Gastrocnemius medialis (tissue), 4 donors: ENCODE data around the gene HYDIN. TPM values are rescaled to one million over a fixed set of nuclear protein-coding genes. Genes with fewer than 3 reads are reported as not detected.

Experiments used
- ATAC-seq, 2 donors: fragments of 150-250 bp; one replicate each; pipeline ENCODE4 v1.9.1; 2016
- DNase-seq, 2 donors: peaks; one replicate each; pipeline ENCODE4 v3.0.0-alpha.2; 2019
- H3K27ac ChIP-seq, 4 donors: fragments of 200-600 bp; sonication (generic); 1 replicate in 1 of 4; 2 replicates in 3 of 4; pipeline ENCODE4 v1.5.1; 2016 to 2018; ENCODE audit warnings: mild to moderate bottlenecking in 2 of 4, moderate library complexity in 1 of 4
- H3K27me3 ChIP-seq, 3 donors: fragments of 200-600 bp; sonication (generic) in 2 of 3; 1 replicate in 1 of 3; 2 replicates in 2 of 3; pipeline versions ENCODE4 v1.5.1 to v1.6.0; 2016 to 2019; ENCODE audit warnings: mild to moderate bottlenecking in 1 of 3, moderate library complexity in 1 of 3
- H3K36me3 ChIP-seq, 2 donors: fragments of 200-600 bp; sonication (generic) in 1 of 2; one replicate each; pipeline ENCODE4 v1.5.1; 2017 to 2018
- H3K4me1 ChIP-seq, 2 donors: fragments of 200-600 bp; sonication (generic) in 1 of 2; one replicate each; pipeline ENCODE4 v1.5.1; 2016 to 2017; ENCODE audit warnings: mild to moderate bottlenecking in 2 of 2
- H3K4me3 ChIP-seq, 4 donors: fragments of 200-600 bp; sonication (generic) in 3 of 4; 1 replicate in 1 of 4; 2 replicates in 3 of 4; pipeline ENCODE4 v1.5.1; 2016 to 2019; ENCODE audit warnings: mild to moderate bottlenecking in 2 of 4
- H3K9me3 ChIP-seq, 3 donors: fragments of 200-600 bp; sonication (generic) in 2 of 3; 1 replicate in 1 of 3; 2 replicates in 2 of 3; pipeline ENCODE4 v1.5.1; 2016 to 2019
- POLR2A ChIP-seq, 2 donors: fragments of 450-650 bp; IDR thresholded peaks; one replicate each; pipeline ENCODE4 v1.6.1; 2017; ENCODE audit warnings: antibody characterized with exemption in 2 of 2, mild to moderate bottlenecking in 2 of 2, moderate library complexity in 2 of 2
- in situ Hi-C, 4 donors: fragments of 200-750 bp; cut with MboI; loops; one replicate each; pipeline versions ENCODE4 v1.15.0 to v1.8.0; 2017; ENCODE audit warnings: low sequenced_read_pairs in 4 of 4
- intact Hi-C: fragments of 100-400 bp; cut with DNase I; formaldehyde crosslinking; loops from one replicate; pipeline ENCODE4 v1.15.1; 2023; ENCODE audit warnings: low total_unique reads
- total RNA-seq, 4 donors: library from RNA; depleted of rRNA; stranded (reverse); fragments of >200 nt; gene quantifications; one replicate each; pipeline versions ENCODE4 v1.1.0 to v1.2.3, GENCODE V29; 2016
- TF ChIP-seq, protein P1 (sequence below), 5 experiments: fragments of 450-650 bp in 3 of 5; fragments of 200-600 bp in 2 of 5; sonication (generic) in 2 of 5; IDR thresholded peaks in 4 of 5; conservative IDR thresholded peaks in 1 of 5; 1 replicate in 4 of 5; 2 replicates in 1 of 5; pipeline ENCODE4 v1.5.1; 2016 to 2019; ENCODE audit warnings: antibody characterized with exemption in 5 of 5, mild to moderate bottlenecking in 3 of 5, moderate library complexity in 3 of 5

HYDIN gene
- total RNA-seq, 4 donors from 2014 or later = 0.12 TPM; not detected in 3

GRCh38 chr16:71242036-71242435 is 11.5 kb upstream of the HYDIN start:
- H3K4me1 ChIP-seq = no peaks in the 10 kb centered on the region
- TF ChIP-seq, protein P1, sequence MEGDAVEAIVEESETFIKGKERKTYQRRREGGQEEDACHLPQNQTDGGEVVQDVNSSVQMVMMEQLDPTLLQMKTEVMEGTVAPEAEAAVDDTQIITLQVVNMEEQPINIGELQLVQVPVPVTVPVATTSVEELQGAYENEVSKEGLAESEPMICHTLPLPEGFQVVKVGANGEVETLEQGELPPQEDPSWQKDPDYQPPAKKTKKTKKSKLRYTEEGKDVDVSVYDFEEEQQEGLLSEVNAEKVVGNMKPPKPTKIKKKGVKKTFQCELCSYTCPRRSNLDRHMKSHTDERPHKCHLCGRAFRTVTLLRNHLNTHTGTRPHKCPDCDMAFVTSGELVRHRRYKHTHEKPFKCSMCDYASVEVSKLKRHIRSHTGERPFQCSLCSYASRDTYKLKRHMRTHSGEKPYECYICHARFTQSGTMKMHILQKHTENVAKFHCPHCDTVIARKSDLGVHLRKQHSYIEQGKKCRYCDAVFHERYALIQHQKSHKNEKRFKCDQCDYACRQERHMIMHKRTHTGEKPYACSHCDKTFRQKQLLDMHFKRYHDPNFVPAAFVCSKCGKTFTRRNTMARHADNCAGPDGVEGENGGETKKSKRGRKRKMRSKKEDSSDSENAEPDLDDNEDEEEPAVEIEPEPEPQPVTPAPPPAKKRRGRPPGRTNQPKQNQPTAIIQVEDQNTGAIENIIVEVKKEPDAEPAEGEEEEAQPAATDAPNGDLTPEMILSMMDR (IDR thresholded peaks at IDR 0.05 in 4 of 5, conservative IDR thresholded peaks at IDR 0.05 in 1 of 5) = no peak
- TF ChIP-seq POLR2A (IDR thresholded peaks at IDR 0.05) = no peak
- no peak for ATAC-seq

GRCh38 chr16:71229344-71229743 is 1.2 kb downstream of the HYDIN start:
- no peak for DNase-seq
- no peaks in the 10 kb centered on the region for H3K36me3 ChIP-seq
- in situ Hi-C loops = no loop called here
- no peaks in the 10 kb centered on the region for H3K4me1 ChIP-seq
- TF ChIP-seq, protein P1 (IDR thresholded peaks at IDR 0.05 in 4 of 5, conservative IDR thresholded peaks at IDR 0.05 in 1 of 5) = no peak
- no peak for TF ChIP-seq POLR2A (IDR thresholded peaks at IDR 0.05)
- no peak overlapping the region for H3K4me3 ChIP-seq
- intact Hi-C loops = no loop called here
- peaks cover 0 to 5% (median 0%) of the 10 kb centered on the region in 3 donors for H3K27me3 ChIP-seq
- no peak for ATAC-seq
- H3K9me3 ChIP-seq = peaks cover 0 to 13% (median 0%) of the 10 kb centered on the region in 3 donors
- no peak overlapping the region for H3K27ac ChIP-seq

More at GRCh38 chr16:71242036-71242435, 11.5 kb upstream of the HYDIN start:
- no peaks in the 10 kb centered on the region for H3K27me3 ChIP-seq
- in situ Hi-C loops = no loop called here
- no peaks in the 10 kb centered on the region for H3K36me3 ChIP-seq
- DNase-seq = no peak
- no peaks in the 10 kb centered on the region for H3K9me3 ChIP-seq
- intact Hi-C loops = no loop called here
- no peak overlapping the region for H3K4me3 ChIP-seq
- H3K27ac ChIP-seq = no peak overlapping the region

DNA sequence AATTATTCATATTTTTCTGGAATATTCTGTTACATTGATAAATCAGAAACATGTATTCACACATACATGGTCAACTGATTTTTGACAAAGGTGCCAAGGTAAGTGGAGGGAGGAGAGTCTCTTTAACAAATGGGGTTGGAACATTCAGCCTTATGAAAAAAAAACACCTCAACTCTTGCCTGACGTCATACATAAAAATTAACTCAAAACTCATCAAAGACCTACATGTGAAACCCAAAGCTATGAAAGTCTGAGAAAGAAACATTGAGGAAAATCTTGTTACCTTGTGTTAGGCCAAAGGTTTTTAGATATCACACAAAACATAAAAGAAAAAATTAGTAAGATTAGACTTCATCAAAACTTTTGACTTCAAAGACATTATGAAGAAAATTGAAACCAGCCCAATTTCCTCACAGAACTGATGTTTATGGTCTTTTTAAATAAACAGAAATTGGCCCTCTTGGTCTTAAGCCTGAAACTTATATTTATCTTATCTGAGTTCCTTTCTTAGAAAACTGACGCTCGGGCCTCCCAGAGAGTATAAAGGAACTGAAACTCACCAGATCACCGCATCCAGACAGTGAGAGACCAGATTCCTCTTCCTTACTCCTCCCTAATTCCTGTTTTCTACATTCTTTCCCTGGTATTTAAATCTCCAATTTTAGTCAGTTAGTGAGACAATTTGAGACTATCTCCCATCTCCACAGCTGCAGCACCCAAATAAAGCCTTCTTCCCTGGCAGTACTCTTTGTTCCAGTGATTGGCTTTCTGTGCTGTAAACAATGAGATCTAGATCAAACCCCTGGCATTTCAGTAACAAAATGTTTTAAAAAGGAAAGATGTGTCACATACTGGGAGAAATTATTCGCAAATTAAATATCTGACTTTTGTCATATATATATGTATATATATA is 4.0 kb downstream of the HYDIN start:
- H3K4me3 ChIP-seq = no peak overlapping the region
- intact Hi-C loops = no loop called here
- ATAC-seq (no peak), DNase-seq (no peak)
- H3K4me1 ChIP-seq = no peaks in the 10 kb centered on the region
- in situ Hi-C loops = no loop called here
- peaks cover 0 to 13% (median 0%) of the 10 kb centered on the region in 3 donors for H3K9me3 ChIP-seq
- no peaks in the 10 kb centered on the region for H3K36me3 ChIP-seq
- TF ChIP-seq, protein P1 (IDR thresholded peaks at IDR 0.05 in 4 of 5, conservative IDR thresholded peaks at IDR 0.05 in 1 of 5) = no peak
- no peak for TF ChIP-seq POLR2A (IDR thresholded peaks at IDR 0.05)
- H3K27me3 ChIP-seq = peaks cover 0 to 5% (median 0%) of the 10 kb centered on the region in 3 donors
- H3K27ac ChIP-seq = no peak overlapping the region

- H3K4me1 ChIP-seq = no peaks in the 10 kb centered on the region
- no peak overlapping the region for H3K4me3 ChIP-seq
- H3K27ac ChIP-seq = no peak overlapping the region
- in situ Hi-C loops = no loop called here
- peaks cover 0 to 2% (median 0%) of the 10 kb centered on the region in 3 donors for H3K27me3 ChIP-seq
- H3K9me3 ChIP-seq = peaks cover 0 to 13% (median 0%) of the 10 kb centered on the region in 3 donors
- intact Hi-C loops = no loop called here
- DNase-seq (no peak), ATAC-seq (no peak)
- H3K36me3 ChIP-seq = no peaks in the 10 kb centered on the region
- TF ChIP-seq, protein P1 (IDR thresholded peaks at IDR 0.05 in 4 of 5, conservative IDR thresholded peaks at IDR 0.05 in 1 of 5) = no peak
- TF ChIP-seq POLR2A (IDR thresholded peaks at IDR 0.05) = no peak
These were observed 5.4 kb downstream of the HYDIN start for GRCh38 chr16:71225145-71225544.
